Measurements from ENCODE around the gene C14orf119. TPM values are rescaled to one million over a fixed set of nuclear protein-coding genes. Genes with fewer than 3 reads are reported as not detected.

The C14orf119 gene
- total RNA-seq, 1 experiment from 2014 or later = 39.6 TPM

- no peaks in the 10 kb centered on the region for H3K9me3 Mint-ChIP-seq (ENCODE audit: unreplicated experiment)
- peaks cover 82% of the 10 kb centered on the region for H3K36me3 Mint-ChIP-seq (ENCODE audit: insufficient read depth, unreplicated experiment)
These were observed 27.2 kb upstream of the C14orf119 start for GRCh38 chr14:23067847-23068788.

GRCh38 chr14:23068789-23069412 is 26.4 kb upstream of the C14orf119 start:
- H3K27ac Mint-ChIP-seq (ENCODE audit: low read depth, unreplicated experiment) = no peak overlapping the region
- POLR2A ChIA-PET = interaction anchor here (0.6 to 1.9 kb wide), 18 partner anchors 9 to 301 kb away, joined by 3 to 27 read pairs (median 3); partner anchors contain the start of genes ACIN1, AJUBA, C14orf119 and CDH24
- DNase-seq (ENCODE audit: unreplicated experiment) = peak; percentile 93
- peak; percentile 94 for TF ChIP-seq CTCF (IDR thresholded peaks at IDR 0.05; ENCODE audit: unreplicated experiment)
- CTCF ChIA-PET = interaction anchor here (0.6 to 16.3 kb wide), 72 partner anchors 10 to 1618 kb away, joined by 3 to 620 read pairs (median 5); partner anchors contain the start of genes ACIN1, AJUBA, C14orf119 and CDH24
- H3K36me3 Mint-ChIP-seq (ENCODE audit: insufficient read depth, unreplicated experiment) = peaks cover 82% of the 10 kb centered on the region
- H3K9me3 Mint-ChIP-seq (ENCODE audit: unreplicated experiment) = no peaks in the 10 kb centered on the region
- H3K27me3 Mint-ChIP-seq (ENCODE audit: insufficient read depth, unreplicated experiment) = no peaks in the 10 kb centered on the region
- no TSS peak for BruUV-seq (replicated peaks)
- intact Hi-C loops (cut with micrococcal nuclease) = loop anchor here (1.0 kb wide), 1 partner anchor 40 kb away; no protein-coding TSS in a partner anchor
- H3K4me1 Mint-ChIP-seq (ENCODE audit: insufficient read depth, unreplicated experiment) = peaks cover 26% of the 10 kb centered on the region
- H3K4me3 Mint-ChIP-seq (ENCODE audit: unreplicated experiment) = peak overlapping the region; percentile 50

More at GRCh38 chr14:23067847-23068788, 27.2 kb upstream of the C14orf119 start:
- no peak for DNase-seq (ENCODE audit: unreplicated experiment)
- POLR2A ChIA-PET = interaction anchor here (0.6 to 1.9 kb wide), 18 partner anchors 8 to 300 kb away, joined by 3 to 27 read pairs (median 3); partner anchors contain the start of genes ACIN1, C14orf119, CDH24 and PPP1R3E
- H3K27me3 Mint-ChIP-seq (ENCODE audit: insufficient read depth, unreplicated experiment) = no peaks in the 10 kb centered on the region
- H3K4me3 Mint-ChIP-seq (ENCODE audit: unreplicated experiment) = peak overlapping the region; percentile 50
- intact Hi-C loops (cut with micrococcal nuclease) = no loop called here
- no peak overlapping the region for H3K27ac Mint-ChIP-seq (ENCODE audit: low read depth, unreplicated experiment)
- CTCF ChIA-PET = interaction anchor here (0.6 to 16.3 kb wide), 70 partner anchors 9 to 1046 kb away, joined by 3 to 620 read pairs (median 5); partner anchors contain the start of genes ACIN1, AJUBA, C14orf119 and CDH24
- TF ChIP-seq CTCF (IDR thresholded peaks at IDR 0.05; ENCODE audit: unreplicated experiment) = no peak
- no TSS peak for BruUV-seq (replicated peaks)
- peaks cover 31% of the 10 kb centered on the region for H3K4me1 Mint-ChIP-seq (ENCODE audit: insufficient read depth, unreplicated experiment)

- POLR2A ChIA-PET = interaction anchor here (0.7 to 1.9 kb wide), 12 partner anchors 9 to 233 kb away, joined by 3 to 27 read pairs (median 4); partner anchors contain the start of genes ACIN1, AJUBA, C14orf119 and CDH24
- Mint-ChIP-seq H3K4me1 (ENCODE audit: insufficient read depth, unreplicated experiment) (peaks cover 26% of the 10 kb centered on the region), H3K27ac (ENCODE audit: low read depth, unreplicated experiment) (no peak overlapping the region), H3K36me3 (ENCODE audit: insufficient read depth, unreplicated experiment) (peaks cover 82% of the 10 kb centered on the region), H3K4me3 (ENCODE audit: unreplicated experiment) (no peak overlapping the region), H3K27me3 (ENCODE audit: insufficient read depth, unreplicated experiment) (no peaks in the 10 kb centered on the region), H3K9me3 (ENCODE audit: unreplicated experiment) (no peaks in the 10 kb centered on the region)
- no peak for TF ChIP-seq CTCF (IDR thresholded peaks at IDR 0.05; ENCODE audit: unreplicated experiment)
- CTCF ChIA-PET = interaction anchor here (0.6 to 16.3 kb wide), 52 partner anchors 10 to 1618 kb away, joined by 3 to 620 read pairs (median 6); partner anchors contain the start of genes ACIN1, AJUBA, C14orf119 and CDH24
- no peak for DNase-seq (ENCODE audit: unreplicated experiment)
- intact Hi-C loops (cut with micrococcal nuclease) = loop anchor here (1.0 kb wide), 1 partner anchor 40 kb away; no protein-coding TSS in a partner anchor
- BruUV-seq (replicated peaks) = TSS peak; percentile 0
These were observed 25.9 kb upstream of the C14orf119 start for GRCh38 chr14:23069413-23069806.

All from MCF 10A (cell line).